Stomach (tissue), 9 donors: ENCODE results near the gene SPATA19. TPM values are rescaled to one million over a fixed set of nuclear protein-coding genes. Genes with fewer than 3 reads are reported as not detected.

ENCODE experiments used
- DNase-seq, 2 donors: peaks; one replicate each; pipeline versions ENCODE4 v3.0.0 to v3.0.0-alpha.2; 2013 to 2019
- H3K27ac ChIP-seq, 5 donors: fragments of 200-600 bp in 4 of 5; sonication (generic) in 4 of 5; one replicate each; pipeline ENCODE4 v1.5.1; 2013 to 2019; ENCODE audit warnings: mild to moderate bottlenecking in 1 of 5, moderate library complexity in 1 of 5
- H3K27me3 ChIP-seq, 3 donors: fragments of 200-600 bp; sonication (generic); one replicate each; pipeline ENCODE4 v1.5.1; 2017 to 2019; ENCODE audit warnings: mixed run types in 1 of 3
- H3K36me3 ChIP-seq, 4 donors: fragments of 200-600 bp; sonication (generic); 1 replicate in 3 of 4; 2 replicates in 1 of 4; pipeline ENCODE4 v1.5.1; 2016 to 2019
- H3K4me1 ChIP-seq, 4 donors: fragments of 200-600 bp; sonication (generic); one replicate each; pipeline ENCODE4 v1.5.1; 2016 to 2019
- H3K4me3 ChIP-seq, 4 donors: fragments of 200-600 bp; sonication (generic) in 3 of 4; one replicate each; pipeline ENCODE4 v1.5.1; 2016 to 2019; ENCODE audit warnings: mild to moderate bottlenecking in 1 of 4
- H3K9me3 ChIP-seq, 4 donors: fragments of 200-600 bp; sonication (generic); one replicate each; pipeline ENCODE4 v1.5.1; 2016 to 2019
- EP300 ChIP-seq: sonication (generic); formaldehyde crosslinking; IDR thresholded peaks from one replicate; pipeline ENCODE4 v1.6.1; 2017; ENCODE audit warnings: antibody characterized with exemption
- POLR2A ChIP-seq, 4 donors: fragments of 450-650 bp; IDR thresholded peaks; one replicate each; pipeline ENCODE4 v1.6.1; 2016; ENCODE audit warnings: antibody characterized with exemption in 4 of 4, control low read depth in 2 of 4, mild to moderate bottlenecking in 1 of 4, moderate library complexity in 1 of 4
- POLR2AphosphoS5 ChIP-seq, 3 donors: sonication (generic); formaldehyde crosslinking; IDR thresholded peaks; one replicate each; pipeline ENCODE4 v1.6.1; 2016; ENCODE audit warnings: antibody characterized with exemption in 3 of 3
- WGBS, 5 donors: extraction: QIAGEN DNeasy Blood & Tissue Kit in 3 of 5; methylation state at CpG; one replicate each; pipeline versions ENCODE4 v1.1.5 to v1.1.7; 2013 to 2018; 5-methylcytosine and 5-hydroxymethylcytosine counted together
- intact Hi-C: fragments of 100-400 bp; cut with DNase I; formaldehyde crosslinking; loops from one replicate; pipeline ENCODE4 v1.15.1; 2023; ENCODE audit warnings: low total_unique reads
- polyA plus RNA-seq, 3 donors: library from polyadenylated mRNA; stranded (reverse); fragments of 200-250 nt; gene quantifications; one replicate each; pipeline ENCODE4 v1.2.3, GENCODE V29; 2013
- total RNA-seq, 5 donors: library from RNA; depleted of rRNA; stranded (reverse); fragments of >200 nt; gene quantifications; one replicate each; pipeline versions ENCODE4 v1.1.0 to v1.2.3, GENCODE V29; 2014 to 2016
- TF ChIP-seq, protein P1 (sequence below), 7 experiments: fragments of 450-650 bp in 4 of 7; fragments of 200-600 bp in 3 of 7; sonication (generic) in 3 of 7; IDR thresholded peaks; one replicate each; pipeline ENCODE4 v1.5.1; 2016 to 2019; ENCODE audit warnings: antibody characterized with exemption in 7 of 7, control low read depth in 2 of 7, mild to moderate bottlenecking in 1 of 7
- donor health status: healthy with polysubstance abuse.
- donor health status: Bipolar disorder and iron deficiency.
- donor health status: healthy.

SPATA19 gene
- total and polyA plus RNA-seq, 8 donors = 0.23 TPM; not detected in 7

DNA sequence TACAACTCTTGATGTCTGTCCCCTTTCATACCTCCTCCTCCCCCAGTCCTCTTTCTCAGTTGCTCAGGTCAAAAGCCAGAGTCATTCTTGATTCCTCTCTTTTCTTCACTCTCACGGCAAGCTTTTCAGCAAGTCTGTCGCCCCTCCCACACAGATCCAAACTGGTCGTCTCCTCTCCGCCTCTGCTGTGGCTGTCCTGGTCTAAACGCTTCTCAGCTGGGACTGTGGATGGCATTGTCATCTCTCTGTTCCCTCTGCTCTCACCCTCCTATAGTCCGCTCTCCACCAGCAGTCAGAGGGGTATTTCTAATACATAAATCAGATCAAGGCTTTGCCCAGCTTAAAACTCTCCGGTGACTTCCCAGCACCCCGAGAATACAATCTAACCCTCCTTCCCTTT lies 46.8 kb upstream of the SPATA19 start:
- no peak for TF ChIP-seq POLR2AphosphoS5 (IDR thresholded peaks at IDR 0.05)
- TF ChIP-seq, protein P1, sequence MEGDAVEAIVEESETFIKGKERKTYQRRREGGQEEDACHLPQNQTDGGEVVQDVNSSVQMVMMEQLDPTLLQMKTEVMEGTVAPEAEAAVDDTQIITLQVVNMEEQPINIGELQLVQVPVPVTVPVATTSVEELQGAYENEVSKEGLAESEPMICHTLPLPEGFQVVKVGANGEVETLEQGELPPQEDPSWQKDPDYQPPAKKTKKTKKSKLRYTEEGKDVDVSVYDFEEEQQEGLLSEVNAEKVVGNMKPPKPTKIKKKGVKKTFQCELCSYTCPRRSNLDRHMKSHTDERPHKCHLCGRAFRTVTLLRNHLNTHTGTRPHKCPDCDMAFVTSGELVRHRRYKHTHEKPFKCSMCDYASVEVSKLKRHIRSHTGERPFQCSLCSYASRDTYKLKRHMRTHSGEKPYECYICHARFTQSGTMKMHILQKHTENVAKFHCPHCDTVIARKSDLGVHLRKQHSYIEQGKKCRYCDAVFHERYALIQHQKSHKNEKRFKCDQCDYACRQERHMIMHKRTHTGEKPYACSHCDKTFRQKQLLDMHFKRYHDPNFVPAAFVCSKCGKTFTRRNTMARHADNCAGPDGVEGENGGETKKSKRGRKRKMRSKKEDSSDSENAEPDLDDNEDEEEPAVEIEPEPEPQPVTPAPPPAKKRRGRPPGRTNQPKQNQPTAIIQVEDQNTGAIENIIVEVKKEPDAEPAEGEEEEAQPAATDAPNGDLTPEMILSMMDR (IDR thresholded peaks at IDR 0.05) = no peak
- Histone ChIP-seq H3K27ac (no peak overlapping the region), H3K27me3 (peaks cover 0 to 6% (median 0%) of the 10 kb centered on the region in 3 donors), H3K36me3 (peaks cover 0 to 2% (median 0%) of the 10 kb centered on the region in 4 donors), H3K9me3 (no peaks in the 10 kb centered on the region), H3K4me1 (peaks cover 0 to 11% (median 0%) of the 10 kb centered on the region in 4 donors), H3K4me3 (no peak overlapping the region)
- intact Hi-C loops = no loop called here
- no peak for DNase-seq
- WGBS, 5 donors = 72 to 79% (median 77%) methylated on average over 8 of the region's 8 CpGs

DNA sequence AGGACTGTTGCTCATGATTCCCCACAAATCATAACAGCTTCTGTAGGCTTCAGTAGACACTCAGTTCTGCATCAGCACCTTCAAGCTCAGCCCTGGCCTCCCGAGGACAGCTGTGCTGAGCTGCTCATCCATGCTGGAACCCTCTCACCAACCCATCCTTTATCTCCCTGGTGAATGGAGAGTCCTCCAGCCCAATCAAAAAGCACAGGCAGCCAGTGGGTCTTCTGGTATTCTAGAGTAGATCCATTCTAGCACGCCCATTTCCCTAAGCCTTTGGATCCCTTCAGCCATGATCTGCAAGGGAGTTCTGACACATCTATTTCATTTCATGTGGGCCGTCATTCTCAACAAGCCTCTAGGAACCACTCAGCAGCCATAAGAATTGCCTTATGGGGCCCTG lies 44.6 kb upstream of the SPATA19 start:
- intact Hi-C loops = no loop called here
- no peaks in the 10 kb centered on the region for H3K36me3 ChIP-seq
- peaks cover 0 to 6% (median 0%) of the 10 kb centered on the region in 3 donors for H3K27me3 ChIP-seq
- no peak for DNase-seq
- H3K4me1 ChIP-seq = peaks cover 0 to 8% (median 0%) of the 10 kb centered on the region in 4 donors
- no peak overlapping the region for H3K27ac ChIP-seq
- no peaks in the 10 kb centered on the region for H3K9me3 ChIP-seq
- no peak overlapping the region for H3K4me3 ChIP-seq
- TF ChIP-seq EP300 (no peak), POLR2AphosphoS5 (IDR thresholded peaks at IDR 0.05) (no peak), POLR2A (IDR thresholded peaks at IDR 0.05) (no peak)
- TF ChIP-seq, protein P1 (IDR thresholded peaks at IDR 0.05) = no peak
- WGBS, 5 donors = 83 to 93% (median 83%) methylated on average over 3 of the region's 3 CpGs

- no peak for DNase-seq
- H3K9me3 ChIP-seq = no peaks in the 10 kb centered on the region
- WGBS, 5 donors = 63 to 79% (median 72%) methylated on average over 5 of the region's 5 CpGs
- intact Hi-C loops = no loop called here
- H3K27me3 ChIP-seq = peaks cover 0 to 6% (median 0%) of the 10 kb centered on the region in 3 donors
- H3K4me3 ChIP-seq = no peak overlapping the region
- no peak for TF ChIP-seq POLR2A (IDR thresholded peaks at IDR 0.05)
- no peak overlapping the region for H3K27ac ChIP-seq
- H3K36me3 ChIP-seq = no peaks in the 10 kb centered on the region
- H3K4me1 ChIP-seq = peaks cover 0 to under 1% (median 0%) of the 10 kb centered on the region in 4 donors
These were observed 43.9 kb upstream of the SPATA19 start for GRCh38 chr11:133889188-133889587.

- intact Hi-C loops = no loop called here
- peaks cover 0 to 2% (median 0%) of the 10 kb centered on the region in 3 donors for H3K27me3 ChIP-seq
- no peak overlapping the region for H3K27ac ChIP-seq
- TF ChIP-seq, protein P1 (IDR thresholded peaks at IDR 0.05) = no peak
- TF ChIP-seq EP300 (no peak), POLR2A (IDR thresholded peaks at IDR 0.05) (no peak), POLR2AphosphoS5 (IDR thresholded peaks at IDR 0.05) (no peak)
- no peak for DNase-seq
- peaks cover 0 to 8% (median 0%) of the 10 kb centered on the region in 4 donors for H3K9me3 ChIP-seq
- no peaks in the 10 kb centered on the region for H3K4me1 ChIP-seq
- H3K36me3 ChIP-seq = no peaks in the 10 kb centered on the region
- WGBS, 5 donors = 49 to 63% (median 60%) methylated on average over 5 of the region's 5 CpGs
- H3K4me3 ChIP-seq = no peak overlapping the region
These were observed 42.5 kb upstream of the SPATA19 start for GRCh38 chr11:133887692-133888332.

- Histone ChIP-seq H3K4me1 (no peaks in the 10 kb centered on the region), H3K27me3 (no peaks in the 10 kb centered on the region), H3K27ac (no peak overlapping the region), H3K4me3 (no peak overlapping the region), H3K36me3 (no peaks in the 10 kb centered on the region), H3K9me3 (peaks cover 0 to 12% (median 0%) of the 10 kb centered on the region in 4 donors)
- TF ChIP-seq POLR2AphosphoS5 (IDR thresholded peaks at IDR 0.05) (no peak), EP300 (no peak), POLR2A (IDR thresholded peaks at IDR 0.05) (no peak)
- TF ChIP-seq, protein P1 (IDR thresholded peaks at IDR 0.05) = no peak
- 75 to 90% (median 83%) methylated on average over 3 of the region's 3 CpGs for WGBS, 5 donors
- intact Hi-C loops = no loop called here
- DNase-seq = no peak
These were observed 40.7 kb upstream of the SPATA19 start for GRCh38 chr11:133886029-133886428.
